MV-4-11 (cell line): ENCODE data around the gene API5.

Source experiments
- DNase-seq: peaks from one replicate; lab custom pipeline; 2025; lab: John Stamatoyannopoulos, UW

API5 gene

GRCh38 chr11:43359422-43359818, 47.6 kb downstream of the API5 start:
- no peak for DNase-seq

GRCh38 chr11:43360361-43361032, 48.7 kb downstream of the API5 start:
- peak; percentile 76 for DNase-seq

GRCh38 chr11:43366677-43367076, 54.9 kb downstream of the API5 start:
- DNase-seq, result no peak

- peak; percentile 70 for DNase-seq
These were observed 55.8 kb downstream of the API5 start for GRCh38 chr11:43367382-43368178.

GRCh38 chr11:43376065-43376464, 64.3 kb downstream of the API5 start:
- no peak for DNase-seq

- DNase-seq, result peak; percentile 13
These were observed 64.8 kb downstream of the API5 start for GRCh38 chr11:43376594-43376993.

GRCh38 chr11:43377389-43377788, 65.6 kb downstream of the API5 start:
- DNase-seq, result no peak

GRCh38 chr11:43378897-43379296, 67.1 kb downstream of the API5 start:
- no peak for DNase-seq

- no peak for DNase-seq
These were observed 70.0 kb downstream of the API5 start for GRCh38 chr11:43381802-43382201.

GRCh38 chr11:43382614-43383013, 70.8 kb downstream of the API5 start:
- DNase-seq, result no peak

- DNase-seq, result no peak
These were observed 72.6 kb downstream of the API5 start for GRCh38 chr11:43384393-43384792.

- no peak for DNase-seq
These were observed 80.9 kb downstream of the API5 start for GRCh38 chr11:43392713-43393112.

- DNase-seq, result no peak
These were observed 82.1 kb downstream of the API5 start for GRCh38 chr11:43393765-43394355.
